GM21825 (cell line): Measurements from ENCODE around the gene MFNG.

Experiments used
- ATAC-seq: cut with Tn5 transposase; IDR thresholded peaks from one replicate; pipeline ENCODE4 v1.9.1; 2021; ENCODE audit warnings: mild to moderate bottlenecking, moderate library complexity; ENCODE audit not compliant: unreplicated experiment

The MFNG gene

DNA sequence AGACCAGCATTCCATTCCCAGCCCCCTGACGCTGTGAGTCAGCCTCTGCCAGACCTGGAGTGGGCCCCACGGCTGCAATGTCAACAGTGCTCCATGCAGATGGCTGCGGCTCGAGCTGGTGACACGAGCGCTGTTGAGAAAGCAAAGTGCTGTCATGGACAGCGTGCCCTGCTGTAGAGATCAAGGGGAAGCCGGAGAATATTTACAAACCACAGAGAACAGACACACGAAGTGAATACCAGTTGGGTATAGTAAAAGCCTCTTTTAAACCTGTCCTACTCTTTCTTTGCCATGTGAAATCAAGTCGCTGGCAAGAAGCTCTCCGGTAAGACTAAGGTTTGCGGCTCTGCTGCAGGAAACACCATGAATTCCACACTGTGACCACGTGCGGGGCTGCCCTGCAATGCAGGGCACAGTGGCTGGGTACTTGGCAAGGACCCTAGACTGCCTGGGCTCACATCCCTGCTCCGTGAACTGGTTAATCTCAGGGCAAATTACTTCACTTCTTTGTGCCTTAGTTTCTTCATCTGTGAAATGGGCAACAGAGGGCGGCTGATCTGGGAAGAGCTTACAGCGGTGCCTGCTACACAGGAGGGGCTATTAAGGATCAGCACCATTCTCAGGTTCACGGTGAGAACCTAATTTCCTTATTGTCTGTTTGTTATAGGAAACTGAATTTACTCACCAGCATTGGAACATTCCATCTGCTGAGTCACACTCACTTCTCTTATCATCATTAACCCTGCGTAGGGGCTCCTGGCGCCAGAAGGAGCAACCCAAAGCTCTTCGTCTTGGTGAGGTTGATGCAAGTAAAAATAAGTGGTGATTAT is 31.1 kb downstream of the MFNG start:
- ATAC-seq, result no peak

DNA sequence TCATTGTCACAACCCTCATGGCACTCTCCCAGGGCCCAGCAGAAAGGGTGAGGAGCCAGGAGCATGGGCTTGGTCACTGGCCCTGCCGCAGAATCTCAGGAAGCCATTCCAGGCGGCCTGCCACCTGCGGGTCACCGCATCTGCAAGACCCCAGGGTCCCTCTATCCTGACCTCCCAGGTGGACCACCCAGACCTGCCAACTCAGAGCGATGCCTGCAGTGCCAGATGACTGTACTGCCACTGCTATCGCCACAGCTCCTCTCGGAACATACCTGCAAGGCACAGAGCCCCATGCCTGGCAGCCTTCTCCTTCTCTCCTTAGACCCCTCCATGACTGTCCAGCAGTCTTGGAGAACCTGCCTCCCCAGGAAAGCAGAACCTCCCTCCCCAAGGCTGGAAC is 32.5 kb downstream of the MFNG start:
- ATAC-seq, result no peak

DNA sequence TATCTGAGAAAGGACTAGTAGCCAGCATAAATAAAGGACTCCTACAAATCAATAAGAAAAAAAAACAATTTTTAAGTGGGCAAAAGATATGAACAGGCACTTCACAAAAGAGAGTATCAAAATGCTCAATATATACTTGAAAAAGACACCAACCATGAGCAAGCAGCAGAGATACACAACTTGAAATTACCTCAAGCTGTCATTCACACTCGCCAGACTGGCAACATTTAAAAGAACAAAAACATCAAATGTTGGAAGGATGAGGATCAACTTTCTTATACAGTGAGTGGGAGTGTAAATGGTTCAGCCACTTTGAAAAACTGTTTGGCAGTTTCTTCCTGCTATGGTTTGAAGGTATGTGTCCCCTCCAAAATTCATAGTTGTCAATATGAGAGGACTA is 35.0 kb downstream of the MFNG start:
- no peak for ATAC-seq

DNA sequence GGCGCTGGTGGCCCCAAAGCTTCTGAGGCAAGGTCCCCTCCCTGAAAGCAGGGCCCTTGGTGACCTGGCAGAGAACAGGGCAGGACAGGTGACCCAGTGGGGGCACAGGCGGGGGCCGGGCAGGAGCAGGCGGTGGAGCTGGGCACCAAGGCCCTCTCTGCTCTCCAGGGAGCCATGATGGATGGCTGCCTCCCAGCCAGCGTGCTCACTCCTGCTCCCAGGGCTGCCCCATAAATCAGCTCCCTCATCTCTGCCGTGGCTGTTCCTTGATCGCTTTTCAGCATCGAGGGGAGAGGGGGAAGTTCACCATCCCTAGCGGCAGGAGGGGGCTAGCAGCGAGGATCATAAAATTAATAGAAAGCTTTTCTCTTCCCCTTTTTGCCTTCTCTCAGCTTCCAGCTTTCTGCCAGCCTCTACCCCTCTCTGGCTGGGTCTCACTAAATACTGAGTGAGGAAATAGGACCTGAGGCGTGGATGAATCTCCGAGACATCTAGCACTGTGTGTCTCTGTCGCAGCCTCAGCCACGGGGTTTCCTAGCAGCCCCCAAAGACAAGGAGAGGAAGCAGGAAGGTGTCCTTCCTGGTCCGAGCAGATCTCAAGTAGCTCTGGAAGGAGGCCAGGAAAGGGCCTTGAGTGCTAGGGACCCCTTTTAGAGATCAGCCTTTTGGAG is 36.7 kb downstream of the MFNG start:
- ATAC-seq, result no peak

DNA sequence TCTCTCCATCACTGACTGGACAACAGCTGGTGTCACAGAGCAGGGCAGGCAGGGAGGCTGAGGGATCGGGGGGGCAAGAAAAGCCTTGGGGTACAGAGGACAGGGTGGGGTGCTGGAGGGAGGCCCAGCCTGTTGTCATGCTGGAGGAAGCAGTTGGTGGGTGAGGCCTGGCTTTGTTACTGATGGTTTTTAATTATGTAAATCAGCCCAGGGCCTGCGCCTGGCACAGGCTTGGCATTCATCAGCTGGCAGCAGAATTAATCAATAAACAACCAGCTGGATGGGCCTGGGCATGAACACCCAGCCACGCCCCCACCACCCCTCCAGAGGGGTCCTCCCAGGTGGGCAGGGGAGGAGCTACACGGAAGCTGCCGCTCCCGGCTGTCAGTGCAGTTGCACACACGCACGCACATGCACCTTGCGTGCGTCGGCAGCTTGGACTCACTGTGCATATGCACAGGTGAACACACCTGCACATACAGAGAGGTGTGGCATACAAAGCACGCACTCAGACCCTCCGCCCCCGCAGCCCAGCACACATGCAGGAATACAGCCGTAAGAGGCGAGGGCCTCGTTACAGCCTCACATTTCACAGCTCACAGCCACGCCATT is 37.6 kb downstream of the MFNG start:
- no peak for ATAC-seq

DNA sequence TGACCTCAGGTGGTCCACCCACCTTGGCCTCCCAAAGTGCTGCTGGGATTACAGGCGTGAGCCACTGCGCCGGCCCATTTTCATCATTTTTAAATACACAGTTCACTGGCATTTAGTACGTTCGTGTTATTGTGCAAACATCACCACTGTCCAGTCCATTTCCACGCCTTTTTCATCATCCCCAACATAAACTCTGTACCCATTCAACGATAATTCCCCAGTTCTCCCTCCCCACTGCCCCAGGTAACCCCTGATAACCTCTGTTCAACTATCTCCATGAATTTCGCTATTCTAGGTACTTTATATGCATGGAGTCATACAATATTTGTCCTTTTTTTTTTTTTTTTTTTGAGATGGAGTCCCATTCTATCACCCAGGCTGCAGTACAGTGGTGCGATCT is 40.7 kb downstream of the MFNG start:
- ATAC-seq, result no peak

DNA sequence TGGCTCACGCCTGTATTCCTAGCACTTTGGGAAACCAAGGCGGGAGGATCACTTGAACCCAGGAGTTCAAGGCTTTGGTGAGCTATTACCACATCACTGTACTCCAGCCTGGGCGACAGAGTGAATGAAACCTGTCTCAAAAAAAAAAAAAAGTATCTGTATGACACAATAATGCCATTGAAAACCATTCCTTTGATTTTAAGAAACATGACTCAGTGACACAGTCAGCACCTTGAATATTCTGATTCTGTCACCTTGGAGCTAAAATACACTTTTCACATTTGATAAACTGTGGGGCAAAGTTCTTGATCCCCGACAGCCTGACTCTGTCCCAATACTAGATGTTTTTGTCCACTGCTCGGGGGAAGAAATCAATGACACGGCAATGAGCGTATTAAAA is 42.2 kb downstream of the MFNG start:
- ATAC-seq, result no peak

DNA sequence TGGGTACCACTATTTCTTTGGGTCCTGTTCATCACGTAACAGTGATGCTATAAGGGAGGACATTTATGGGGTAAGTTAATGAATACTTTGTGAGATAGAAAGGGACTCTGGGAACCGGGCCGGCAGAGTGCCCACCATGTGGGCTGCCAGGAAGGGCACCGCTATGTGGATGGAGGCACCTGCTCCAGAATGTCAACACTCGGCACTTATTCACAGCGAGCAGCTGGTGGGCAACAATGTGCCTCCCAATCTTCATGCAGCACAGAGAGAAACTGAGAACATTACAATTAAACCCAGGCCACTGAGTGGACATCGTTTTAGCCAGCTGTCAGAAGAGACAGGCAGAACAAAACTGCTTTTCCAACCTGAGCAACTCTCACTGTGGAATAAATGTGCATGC is 43.1 kb downstream of the MFNG start:
- ATAC-seq, result no peak

DNA sequence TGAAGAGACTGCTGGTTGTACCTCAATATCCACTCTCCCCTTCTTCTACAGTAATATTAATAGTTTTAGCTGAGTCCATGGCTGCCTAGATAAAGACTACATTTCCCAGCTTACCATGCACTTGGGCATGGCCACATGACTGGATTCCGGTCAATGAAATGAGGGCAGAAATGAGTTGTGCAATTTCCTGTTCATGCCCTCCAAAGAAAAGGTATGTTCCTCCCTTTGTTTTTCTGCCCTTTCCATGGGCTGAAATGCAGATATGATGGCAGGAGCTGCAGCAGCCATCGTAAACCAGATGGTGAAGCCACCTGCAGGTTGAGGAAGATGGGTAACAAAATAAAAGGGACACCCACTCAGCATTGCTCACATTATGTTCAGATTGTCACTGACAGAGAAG is 43.6 kb downstream of the MFNG start:
- ATAC-seq, result no peak

DNA sequence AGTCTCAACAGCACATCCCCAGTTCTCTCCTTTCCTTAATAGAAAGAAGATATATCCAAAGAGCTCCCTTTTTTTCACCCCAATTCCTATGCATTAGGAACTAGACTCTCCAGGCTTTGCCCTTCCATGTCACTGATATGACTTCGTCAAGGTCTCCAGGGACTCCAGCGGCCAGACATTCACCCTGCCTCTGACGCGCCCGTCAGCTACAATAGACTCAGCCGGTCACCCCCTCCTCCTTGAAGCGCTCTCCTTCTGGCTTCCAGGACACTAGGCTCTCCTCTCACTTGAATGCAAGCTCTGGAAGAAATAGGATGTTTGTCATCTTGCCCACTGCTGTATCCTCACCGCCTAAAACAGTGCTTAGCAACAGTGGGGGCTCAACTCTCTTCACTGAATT is 44.0 kb downstream of the MFNG start:
- no peak for ATAC-seq

DNA sequence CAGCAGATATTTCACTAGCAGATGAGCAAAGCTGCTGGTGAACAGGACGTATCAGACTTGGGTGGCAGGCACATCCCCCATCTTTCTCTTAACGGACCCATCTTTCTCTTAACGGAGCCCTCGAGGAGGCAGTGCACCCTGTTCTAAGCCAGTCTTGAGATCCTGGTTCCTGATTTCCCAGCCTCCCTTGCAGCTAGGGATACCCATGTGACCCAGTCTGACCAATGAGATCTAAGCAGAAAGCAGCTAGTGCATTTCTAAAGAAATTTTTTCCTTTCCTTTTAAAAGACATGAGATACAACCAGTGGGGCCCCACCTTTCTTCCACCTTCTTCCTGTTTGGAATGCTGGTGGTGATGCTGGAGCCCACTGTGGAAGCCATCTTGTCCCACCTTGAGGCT is 45.3 kb downstream of the MFNG start:
- ATAC-seq, result no peak

DNA sequence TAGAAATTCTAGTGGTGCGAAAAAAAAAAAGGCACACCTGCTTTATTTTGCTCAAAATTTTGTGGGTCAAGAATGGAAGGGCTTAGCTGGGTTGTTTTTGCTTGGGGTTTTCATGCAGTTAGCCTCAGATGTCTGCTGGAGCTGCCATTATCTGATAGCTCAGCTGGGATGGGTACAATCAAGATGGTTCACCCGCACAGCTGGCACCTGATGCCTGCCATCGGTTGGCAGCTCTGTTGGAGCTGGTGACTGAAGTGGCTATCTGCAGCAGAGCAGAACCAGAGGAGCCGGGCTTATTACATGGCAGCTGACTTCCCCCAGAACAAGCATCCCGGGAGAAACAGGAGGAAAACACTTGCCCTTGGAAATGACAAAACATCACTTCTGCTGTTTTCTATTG is 46.8 kb downstream of the MFNG start:
- no peak for ATAC-seq

DNA sequence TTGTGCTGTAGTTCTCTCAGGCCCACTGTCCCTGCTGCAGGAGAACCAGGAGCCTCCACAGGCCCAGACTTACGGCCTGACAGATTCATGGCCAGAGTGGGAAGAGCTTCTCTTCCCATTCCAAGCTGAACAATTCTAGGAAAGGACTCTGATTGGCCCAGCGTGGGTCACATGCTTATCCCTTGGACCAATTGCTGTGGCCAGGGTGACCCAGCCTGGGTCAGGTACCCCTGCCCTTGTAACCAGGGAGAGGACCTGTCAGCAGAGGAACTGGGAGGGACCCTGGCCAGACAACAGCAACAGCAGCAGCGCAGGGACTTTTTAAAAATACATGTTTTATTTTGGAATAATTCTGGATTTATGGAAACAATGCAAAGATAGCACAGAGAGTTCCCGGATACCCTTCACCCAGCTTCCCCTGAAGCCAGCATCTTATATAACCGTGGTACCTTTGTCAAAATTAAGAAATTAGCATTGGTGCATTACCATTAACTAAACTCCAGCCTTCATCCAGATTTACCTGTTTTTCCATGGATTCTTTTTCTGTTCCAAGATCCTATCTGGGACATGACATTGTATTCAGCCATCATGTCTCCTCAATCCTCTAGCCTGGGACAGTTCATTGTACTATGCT is 50.1 kb downstream of the MFNG start:
- ATAC-seq, result no peak

DNA sequence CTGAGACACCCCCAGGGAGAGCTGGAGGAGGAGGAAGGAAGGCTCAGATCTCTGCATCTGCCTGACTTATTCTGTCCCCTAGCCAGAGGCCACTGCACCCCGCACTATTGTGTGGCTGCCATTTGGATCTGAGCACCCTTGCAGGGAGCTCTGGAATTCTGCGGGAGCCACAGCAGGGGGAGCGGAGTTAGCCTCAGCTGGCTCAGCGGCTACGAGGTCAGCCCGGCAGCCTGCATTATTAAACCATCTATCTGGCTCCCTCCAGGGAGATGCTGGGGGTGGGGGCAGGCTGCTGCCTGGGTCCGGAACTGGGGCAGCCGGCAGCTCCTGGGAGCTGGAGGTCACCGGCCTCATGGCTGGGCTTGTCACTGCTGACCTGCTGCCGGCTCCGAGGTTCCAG is 52.4 kb downstream of the MFNG start:
- no peak for ATAC-seq

DNA sequence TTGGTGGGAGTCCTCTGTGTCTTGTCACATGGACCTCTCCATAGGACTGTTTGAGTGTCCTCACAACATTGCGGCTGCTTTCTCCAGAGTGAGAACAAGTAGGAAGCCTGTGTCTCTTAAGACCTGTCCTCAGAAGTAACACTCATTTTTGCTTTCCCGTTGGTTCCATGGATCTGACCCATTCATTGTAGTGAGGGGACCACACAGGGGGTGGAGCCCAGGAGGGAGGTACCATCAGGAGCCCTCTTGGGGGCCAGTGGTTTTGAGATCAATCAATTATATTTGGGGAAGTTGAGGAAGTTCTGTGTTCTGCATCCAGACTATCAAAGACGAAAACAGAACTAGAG is 53.5 kb downstream of the MFNG start:
- ATAC-seq, result no peak

DNA sequence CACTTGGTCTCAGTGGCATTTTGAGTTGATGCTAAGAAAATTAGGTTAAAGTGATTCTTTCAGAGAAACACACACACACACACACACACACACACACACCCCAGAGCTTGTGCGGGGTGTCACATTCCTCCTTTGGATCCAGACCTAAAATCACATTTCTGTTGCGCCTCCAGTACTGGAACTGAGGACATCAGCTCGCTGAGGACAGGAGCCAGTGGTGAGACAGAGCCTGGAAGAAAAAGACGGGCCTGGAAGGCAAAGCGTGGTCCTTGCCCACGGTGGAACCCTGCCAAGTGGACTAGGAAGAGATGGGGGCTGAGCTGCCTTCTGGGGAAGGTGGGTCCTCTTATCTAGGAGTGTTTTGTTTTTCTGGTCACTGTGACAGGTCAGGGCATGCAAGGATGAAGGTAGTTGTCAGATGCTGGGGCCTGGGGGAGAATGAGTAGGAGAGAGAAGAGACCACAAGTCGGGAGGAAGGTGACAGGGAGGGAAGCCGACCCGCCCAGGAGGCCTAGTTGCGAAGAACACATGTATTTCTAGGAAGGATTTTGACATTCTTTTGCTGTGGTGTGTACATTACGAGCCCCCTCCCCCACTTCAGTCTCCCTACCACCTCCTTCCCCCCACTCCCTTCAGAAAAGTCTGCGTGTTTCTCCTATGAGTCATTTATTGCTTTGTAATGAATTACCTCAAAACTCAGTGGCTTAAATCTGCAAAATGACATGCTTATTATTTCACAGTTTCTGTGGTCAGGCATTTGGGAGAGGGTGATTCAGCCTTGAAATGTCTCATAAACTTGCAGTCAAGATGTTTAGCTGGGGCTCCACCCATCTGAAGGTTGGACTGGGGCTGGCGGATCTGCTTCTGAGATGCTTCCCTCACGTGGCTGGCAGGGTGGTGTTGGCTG is 54.1 kb downstream of the MFNG start:
- ATAC-seq, result no peak

DNA sequence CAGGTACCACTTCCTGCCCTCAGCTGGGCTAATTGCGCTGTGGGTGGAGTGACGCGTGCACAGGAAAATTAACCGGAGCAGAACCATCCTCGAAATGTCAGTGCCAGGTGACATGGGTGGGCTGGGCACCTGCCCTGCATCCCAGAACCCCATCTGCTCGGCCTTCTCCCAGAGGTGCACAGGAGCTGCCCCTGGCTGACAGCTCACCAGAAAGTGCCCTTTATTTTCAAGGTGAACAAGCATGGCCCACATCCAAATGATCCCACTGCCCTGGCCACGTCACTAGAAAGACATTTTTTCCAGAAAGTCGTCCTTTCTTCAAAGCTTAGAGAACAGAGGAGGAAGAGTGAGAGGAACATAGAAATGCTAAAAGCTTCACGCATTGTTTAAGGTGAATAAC is 54.8 kb downstream of the MFNG start:
- no peak for ATAC-seq

DNA sequence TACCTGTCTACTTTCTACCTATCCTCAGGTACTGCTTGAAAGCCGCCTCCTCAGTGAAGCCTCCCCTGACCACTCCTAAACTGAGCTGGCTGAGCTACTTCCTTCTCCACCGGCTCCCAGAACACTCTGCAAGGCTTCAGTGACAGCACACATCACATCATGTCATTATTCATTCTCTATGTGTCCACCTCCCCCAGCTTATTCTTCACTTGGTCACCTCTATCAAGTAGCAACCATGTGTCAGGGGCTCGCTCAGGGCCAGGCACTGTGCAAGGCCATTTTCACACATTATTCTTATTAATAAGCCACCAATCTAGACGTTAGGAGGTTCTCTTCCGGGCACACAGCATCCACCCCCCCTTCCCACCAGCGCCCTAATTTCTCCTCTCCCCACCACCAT is 55.2 kb downstream of the MFNG start:
- no peak for ATAC-seq

DNA sequence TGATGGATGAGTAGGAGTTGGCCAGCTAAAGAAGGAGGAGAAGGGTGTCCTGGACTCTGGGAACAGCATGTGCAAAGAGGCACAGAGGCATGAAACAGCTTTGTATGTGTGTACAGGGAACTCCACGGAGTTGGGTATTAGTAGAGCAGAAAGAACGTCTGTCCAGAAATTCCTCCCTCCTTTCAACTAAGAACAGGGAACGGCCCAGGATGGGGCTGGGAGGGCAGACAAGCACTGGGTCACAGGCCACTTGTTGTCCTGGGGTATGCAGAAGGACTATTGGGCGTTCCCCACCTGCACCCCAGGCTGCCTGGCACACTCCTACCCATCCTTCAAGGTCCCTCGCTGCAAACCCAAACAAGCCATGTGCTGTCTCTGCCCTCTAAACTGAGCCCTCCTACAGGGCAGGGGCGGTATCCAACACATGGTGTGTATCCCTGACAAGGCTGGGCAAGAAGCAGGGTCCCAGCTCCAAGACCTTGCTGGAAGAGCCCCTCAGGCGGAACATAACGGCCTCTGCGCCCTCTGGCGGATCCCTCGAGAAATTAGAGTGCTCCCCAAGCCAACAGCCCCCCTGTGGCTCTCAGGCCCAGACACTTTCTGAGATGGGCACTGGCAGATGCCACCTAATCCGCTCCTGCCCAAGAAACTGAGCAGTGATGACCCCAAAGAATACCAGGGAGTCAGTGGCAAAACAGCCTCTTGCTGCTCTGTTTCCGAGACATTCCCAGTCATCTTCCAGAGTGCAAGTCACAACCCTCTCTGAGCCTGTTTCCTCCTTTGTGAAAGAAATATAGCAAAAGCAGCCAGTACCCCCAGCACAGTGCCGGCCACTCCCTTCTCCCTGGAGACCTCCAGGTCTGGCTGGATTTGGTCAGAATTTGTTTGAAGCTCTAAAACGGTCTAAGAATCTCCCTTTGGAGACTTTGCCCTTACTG is 57.3 kb downstream of the MFNG start:
- ATAC-seq, result no peak
